ENCODE results near the gene PPEF2.
A peak's percentile ranks its signal among the peaks of the same experiment; 100 is the strongest.
"Not testable (repeated sequence)": the region's sequence is repeated elsewhere in the genome, so short reads cannot be mapped to it uniquely, and the experiment has no call there.

The PPEF2 gene

DNA sequence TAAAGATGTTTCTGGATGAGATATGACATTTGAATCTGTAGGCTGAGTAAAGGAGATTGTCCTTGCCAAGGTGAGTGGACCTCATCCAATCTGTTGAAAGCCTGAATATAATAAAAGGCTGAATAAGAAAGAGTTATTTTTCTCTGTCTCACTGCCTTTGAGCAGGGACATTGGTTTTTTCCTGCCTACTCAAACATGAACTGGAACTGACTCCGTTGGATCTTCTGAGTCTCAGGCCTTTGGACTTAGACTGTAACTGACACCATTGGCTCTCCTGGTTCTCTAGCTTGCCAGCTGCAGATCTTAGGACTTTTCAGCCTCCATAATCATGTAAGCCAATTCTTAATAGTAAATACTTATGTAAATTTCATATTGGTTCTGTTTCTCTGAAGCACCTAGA, 43.5 kb downstream of the PPEF2 start:
- ChIA-PET POLR2A (interaction anchor here (0.6 kb wide), 1 partner anchor 218 kb away, joined by 4 read pairs; no protein-coding TSS in a partner anchor), CTCF (no interaction called here)
- Histone ChIP-seq H3K27me3 (replicated peaks in 2 of 5; ENCODE audit: control insufficient read depth in 4 of 5, insufficient read depth in 5 of 5, low read length in 4 of 5) (no peaks in the 10 kb centered on the region), H3K4me3 (ENCODE audit: control insufficient read depth in 1 of 7, extremely low read depth in 1 of 7, insufficient read depth in 4 of 7, low read depth in 2 of 7, low read length in 6 of 7) (no peak overlapping the region), H3K36me3 (ENCODE audit: control insufficient read depth in 4 of 4, insufficient read depth in 4 of 4, low read length in 3 of 4) (no peaks in the 10 kb centered on the region), H3K9me3 (ENCODE audit: control extremely low read depth in 1 of 5, control insufficient read depth in 4 of 5, insufficient read depth in 2 of 5, low read depth in 1 of 5, low read length in 4 of 5) (peaks cover 0 to 10% (median 0%) of the 10 kb centered on the region in 5 experiments), H3K4me1 (ENCODE audit: control extremely low read depth in 1 of 4, control insufficient read depth in 4 of 4, insufficient read depth in 4 of 4, low read length in 3 of 4) (no peaks in the 10 kb centered on the region), H3K27ac (ENCODE audit: insufficient read depth in 1 of 2, low read depth in 1 of 2, low read length in 2 of 2, poor library complexity in 1 of 2, severe bottlenecking in 2 of 2) (no peak overlapping the region)
- no peak for DNase-seq
- WGBS (ENCODE audit: insufficient coverage), result 8% methylated on average over 1 of the region's 1 CpG

DNA sequence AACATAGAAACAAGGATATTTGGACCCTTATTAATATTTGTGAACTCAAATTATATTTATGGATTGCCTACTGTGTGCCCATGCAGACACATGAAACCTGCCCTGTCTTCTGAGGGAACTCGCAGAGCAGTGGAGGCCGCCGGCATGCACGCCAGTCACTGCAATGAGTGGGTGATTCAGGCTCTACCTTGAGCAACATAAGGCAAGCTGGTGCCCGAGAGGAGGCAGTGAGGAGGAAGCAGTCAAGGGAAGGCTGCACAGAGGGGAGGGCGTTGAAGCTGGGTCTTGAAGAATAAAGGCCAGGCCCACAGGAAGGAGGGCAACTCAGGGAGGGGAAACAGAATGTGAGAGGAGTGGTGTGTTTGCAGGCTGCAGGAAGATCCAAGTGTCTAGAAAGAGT, 52.8 kb downstream of the PPEF2 start:
- no peak overlapping the region for H3K27ac ChIP-seq (ENCODE audit: insufficient read depth in 1 of 2, low read depth in 1 of 2, low read length in 2 of 2, poor library complexity in 1 of 2, severe bottlenecking in 2 of 2)
- POLR2A ChIA-PET, result no interaction called here
- no peaks in the 10 kb centered on the region for H3K9me3 ChIP-seq (ENCODE audit: control extremely low read depth in 1 of 5, control insufficient read depth in 4 of 5, insufficient read depth in 2 of 5, low read depth in 1 of 5, low read length in 4 of 5)
- no peaks in the 10 kb centered on the region for H3K36me3 ChIP-seq (ENCODE audit: control insufficient read depth in 4 of 4, insufficient read depth in 4 of 4, low read length in 3 of 4)
- peaks cover 0 to 15% (median 5%) of the 10 kb centered on the region in 4 experiments for H3K4me1 ChIP-seq (ENCODE audit: control extremely low read depth in 1 of 4, control insufficient read depth in 4 of 4, insufficient read depth in 4 of 4, low read length in 3 of 4)
- DNase-seq, result peak in 2 of 3 donors; percentile 61 to 66
- WGBS (ENCODE audit: insufficient coverage), result 57% methylated on average over 6 of the region's 6 CpGs
- no peak overlapping the region for H3K4me3 ChIP-seq (ENCODE audit: control insufficient read depth in 1 of 7, extremely low read depth in 1 of 7, insufficient read depth in 4 of 7, low read depth in 2 of 7, low read length in 6 of 7)
- CTCF ChIA-PET, result no interaction called here
- no peaks in the 10 kb centered on the region for H3K27me3 ChIP-seq (replicated peaks in 2 of 5; ENCODE audit: control insufficient read depth in 4 of 5, insufficient read depth in 5 of 5, low read length in 4 of 5)

DNA sequence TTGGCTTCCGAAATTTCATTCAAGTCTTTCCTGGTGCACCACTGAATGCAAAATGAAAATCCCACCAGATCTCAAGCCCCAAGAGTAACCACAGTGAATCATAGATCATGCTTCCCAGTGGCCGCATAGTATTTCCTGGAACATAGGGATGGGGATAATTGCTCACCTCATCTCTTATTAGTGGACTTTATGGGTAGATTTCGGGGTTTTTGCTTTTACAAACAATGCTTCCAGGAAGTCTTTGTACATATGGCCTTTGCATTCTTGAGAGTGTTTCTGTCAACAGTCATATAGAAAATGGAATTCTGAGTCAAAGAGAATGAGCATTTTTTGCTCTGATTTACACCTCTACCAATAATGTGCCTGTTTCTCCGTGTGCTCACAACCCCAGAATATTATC, 53.4 kb downstream of the PPEF2 start:
- POLR2A ChIA-PET, result no interaction called here
- no peak for DNase-seq
- Histone ChIP-seq H3K9me3 (ENCODE audit: control extremely low read depth in 1 of 5, control insufficient read depth in 4 of 5, insufficient read depth in 2 of 5, low read depth in 1 of 5, low read length in 4 of 5) (no peaks in the 10 kb centered on the region), H3K4me3 (ENCODE audit: control insufficient read depth in 1 of 7, extremely low read depth in 1 of 7, insufficient read depth in 4 of 7, low read depth in 2 of 7, low read length in 6 of 7) (no peak overlapping the region), H3K4me1 (ENCODE audit: control extremely low read depth in 1 of 4, control insufficient read depth in 4 of 4, insufficient read depth in 4 of 4, low read length in 3 of 4) (peaks cover 0 to 20% (median 5%) of the 10 kb centered on the region in 4 experiments), H3K27me3 (replicated peaks in 2 of 5; ENCODE audit: control insufficient read depth in 4 of 5, insufficient read depth in 5 of 5, low read length in 4 of 5) (no peaks in the 10 kb centered on the region), H3K27ac (ENCODE audit: insufficient read depth in 1 of 2, low read depth in 1 of 2, low read length in 2 of 2, poor library complexity in 1 of 2, severe bottlenecking in 2 of 2) (no peak overlapping the region), H3K36me3 (ENCODE audit: control insufficient read depth in 4 of 4, insufficient read depth in 4 of 4, low read length in 3 of 4) (no peaks in the 10 kb centered on the region)
- WGBS (ENCODE audit: insufficient coverage), result 90% methylated on average over 2 of the region's 4 CpGs
- CTCF ChIA-PET, result interaction anchor here (1.2 to 1.3 kb wide), 4 partner anchors 122 to 323 kb away, joined by 3 read pairs; no protein-coding TSS in a partner anchor

- H3K27me3 ChIP-seq (replicated peaks in 2 of 5; ENCODE audit: control insufficient read depth in 4 of 5, insufficient read depth in 5 of 5, low read length in 4 of 5); H3K4me3 ChIP-seq (ENCODE audit: control insufficient read depth in 1 of 7, extremely low read depth in 1 of 7, insufficient read depth in 4 of 7, low read depth in 2 of 7, low read length in 6 of 7); H3K9me3 ChIP-seq (ENCODE audit: control extremely low read depth in 1 of 5, control insufficient read depth in 4 of 5, insufficient read depth in 2 of 5, low read depth in 1 of 5, low read length in 4 of 5); H3K36me3 ChIP-seq (ENCODE audit: control insufficient read depth in 4 of 4, insufficient read depth in 4 of 4, low read length in 3 of 4); POLR2A ChIA-PET; H3K27ac ChIP-seq (ENCODE audit: insufficient read depth in 1 of 2, low read depth in 1 of 2, low read length in 2 of 2, poor library complexity in 1 of 2, severe bottlenecking in 2 of 2): not testable (repeated sequence)
- DNase-seq, result peak; percentile 82 to 89 (median 86)
- CTCF ChIA-PET, result interaction anchor here (0.7 to 1.4 kb wide), 18 partner anchors 8 to 322 kb away, joined by 3 to 6 read pairs (median 3); partner anchors contain the start of gene CDKL2
- WGBS (ENCODE audit: insufficient coverage), result 50% methylated on average over 2 of the region's 14 CpGs
- peaks cover 0 to 20% (median 5%) of the 10 kb centered on the region in 4 experiments for H3K4me1 ChIP-seq (ENCODE audit: control extremely low read depth in 1 of 4, control insufficient read depth in 4 of 4, insufficient read depth in 4 of 4, low read length in 3 of 4)
Measured at GRCh38 chr4:75848171-75848760, 54.0 kb downstream of the PPEF2 start.

DNA sequence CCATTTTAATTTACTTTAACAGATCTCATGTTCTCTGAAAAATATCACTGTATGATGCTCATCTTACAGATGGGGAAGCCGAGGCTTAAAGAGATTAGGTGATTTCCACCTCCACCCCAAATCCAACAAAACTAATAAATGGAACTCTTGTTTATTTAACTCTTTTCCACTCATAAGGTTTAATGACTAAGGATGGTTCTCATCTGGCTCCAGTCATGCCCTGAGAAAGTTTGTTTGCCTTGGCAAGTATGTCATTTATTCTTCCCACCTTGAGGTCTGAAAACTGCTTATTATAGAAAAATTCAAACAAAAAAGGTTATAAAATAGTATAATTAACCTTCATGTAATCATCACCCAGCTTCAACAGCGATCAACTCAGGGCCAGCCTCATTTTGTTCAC, 56.3 kb downstream of the PPEF2 start:
- POLR2A ChIA-PET, result no interaction called here
- Histone ChIP-seq H3K4me1 (ENCODE audit: control extremely low read depth in 1 of 4, control insufficient read depth in 4 of 4, insufficient read depth in 4 of 4, low read length in 3 of 4) (peaks cover 0 to 20% (median 5%) of the 10 kb centered on the region in 4 experiments), H3K9me3 (ENCODE audit: control extremely low read depth in 1 of 5, control insufficient read depth in 4 of 5, insufficient read depth in 2 of 5, low read depth in 1 of 5, low read length in 4 of 5) (no peaks in the 10 kb centered on the region), H3K36me3 (ENCODE audit: control insufficient read depth in 4 of 4, insufficient read depth in 4 of 4, low read length in 3 of 4) (no peaks in the 10 kb centered on the region), H3K27me3 (replicated peaks in 2 of 5; ENCODE audit: control insufficient read depth in 4 of 5, insufficient read depth in 5 of 5, low read length in 4 of 5) (no peaks in the 10 kb centered on the region), H3K4me3 (ENCODE audit: control insufficient read depth in 1 of 7, extremely low read depth in 1 of 7, insufficient read depth in 4 of 7, low read depth in 2 of 7, low read length in 6 of 7) (no peak overlapping the region), H3K27ac (ENCODE audit: insufficient read depth in 1 of 2, low read depth in 1 of 2, low read length in 2 of 2, poor library complexity in 1 of 2, severe bottlenecking in 2 of 2) (no peak overlapping the region)
- DNase-seq, result no peak
- CTCF ChIA-PET, result interaction anchor here (1.6 kb wide), 1 partner anchor 122 kb away, joined by 3 read pairs; the partner anchor contains the start of gene USO1
- WGBS (ENCODE audit: insufficient coverage), result no CpG with 5 or more reads among the region's 2 CpGs

DNA sequence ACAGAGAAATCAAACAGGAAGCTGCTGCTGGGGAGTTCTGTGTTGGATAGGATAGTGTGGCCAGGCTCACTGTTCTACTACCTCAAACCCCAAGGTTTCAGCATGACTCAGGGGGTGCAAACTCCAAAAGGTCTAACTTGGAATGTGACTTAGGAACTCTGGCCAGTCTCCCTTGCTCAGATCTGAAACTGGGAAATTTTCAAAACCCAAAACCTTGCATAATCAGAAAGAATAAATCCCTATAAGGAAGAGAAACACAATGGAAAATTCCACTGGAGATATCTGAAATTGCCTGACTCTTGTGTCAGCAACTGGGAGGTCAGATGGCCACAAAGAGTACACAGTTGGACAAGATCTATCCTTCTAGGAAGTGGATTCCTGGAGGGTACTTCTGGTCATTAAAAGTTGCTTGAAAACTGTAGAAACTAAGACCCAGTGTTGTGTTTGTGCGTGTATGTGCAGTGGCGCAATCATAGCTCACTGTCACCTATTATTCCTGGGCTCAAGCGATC, 58.0 kb downstream of the PPEF2 start:
- no peak overlapping the region for H3K27ac ChIP-seq (ENCODE audit: insufficient read depth in 1 of 2, low read depth in 1 of 2, low read length in 2 of 2, poor library complexity in 1 of 2, severe bottlenecking in 2 of 2)
- no peaks in the 10 kb centered on the region for H3K27me3 ChIP-seq (replicated peaks in 2 of 5; ENCODE audit: control insufficient read depth in 4 of 5, insufficient read depth in 5 of 5, low read length in 4 of 5)
- WGBS (ENCODE audit: insufficient coverage), result 89% methylated on average over 1 of the region's 3 CpGs
- H3K36me3 ChIP-seq (ENCODE audit: control insufficient read depth in 4 of 4, insufficient read depth in 4 of 4, low read length in 3 of 4), result no peaks in the 10 kb centered on the region
- ChIA-PET POLR2A (no interaction called here), CTCF (interaction anchor here (1.2 kb wide), 1 partner anchor 120 kb away, joined by 4 read pairs; the partner anchor contains the start of gene USO1)
- H3K4me3 ChIP-seq (ENCODE audit: control insufficient read depth in 1 of 7, extremely low read depth in 1 of 7, insufficient read depth in 4 of 7, low read depth in 2 of 7, low read length in 6 of 7), result no peak overlapping the region
- H3K4me1 ChIP-seq (ENCODE audit: control extremely low read depth in 1 of 4, control insufficient read depth in 4 of 4, insufficient read depth in 4 of 4, low read length in 3 of 4), result peaks cover 0 to 11% (median 0%) of the 10 kb centered on the region in 4 experiments
- H3K9me3 ChIP-seq (ENCODE audit: control extremely low read depth in 1 of 5, control insufficient read depth in 4 of 5, insufficient read depth in 2 of 5, low read depth in 1 of 5, low read length in 4 of 5), result no peaks in the 10 kb centered on the region
- DNase-seq, result no peak

GRCh38 chr4:75843596-75843995, 58.7 kb downstream of the PPEF2 start:
- Histone ChIP-seq H3K4me3 (ENCODE audit: control insufficient read depth in 1 of 7, extremely low read depth in 1 of 7, insufficient read depth in 4 of 7, low read depth in 2 of 7, low read length in 6 of 7) (no peak overlapping the region), H3K36me3 (ENCODE audit: control insufficient read depth in 4 of 4, insufficient read depth in 4 of 4, low read length in 3 of 4) (no peaks in the 10 kb centered on the region), H3K4me1 (ENCODE audit: control extremely low read depth in 1 of 4, control insufficient read depth in 4 of 4, insufficient read depth in 4 of 4, low read length in 3 of 4) (peaks cover 0 to 6% (median 0%) of the 10 kb centered on the region in 4 experiments), H3K9me3 (ENCODE audit: control extremely low read depth in 1 of 5, control insufficient read depth in 4 of 5, insufficient read depth in 2 of 5, low read depth in 1 of 5, low read length in 4 of 5) (no peaks in the 10 kb centered on the region), H3K27me3 (replicated peaks in 2 of 5; ENCODE audit: control insufficient read depth in 4 of 5, insufficient read depth in 5 of 5, low read length in 4 of 5) (no peaks in the 10 kb centered on the region), H3K27ac (ENCODE audit: insufficient read depth in 1 of 2, low read depth in 1 of 2, low read length in 2 of 2, poor library complexity in 1 of 2, severe bottlenecking in 2 of 2) (no peak overlapping the region)
- ChIA-PET CTCF (interaction anchor here (1.2 kb wide), 1 partner anchor 120 kb away, joined by 4 read pairs; the partner anchor contains the start of gene USO1), POLR2A (no interaction called here)
- DNase-seq, result no peak
- WGBS (ENCODE audit: insufficient coverage), result 86% methylated on average over 1 of the region's 4 CpGs
